DND-41 (cell line): Measurements from ENCODE around the gene CPA2.

Experiments
- ATAC-seq: fragments of 200-7000 bp; cut with Tn5 transposase; 3 replicates; pipeline ENCODE4 v1.9.1; 2021; ENCODE audit warnings: low read depth; ENCODE audit not compliant: insufficient read depth
- DNase-seq: peaks from one replicate; pipeline ENCODE4 v3.0.0-alpha.2; 2020
- H2AFZ ChIP-seq: 2 replicates; pipeline ENCODE4 v1.6.0; 2012; ENCODE audit warnings: low read depth, low read length
- H3K27ac ChIP-seq: 2 replicates; pipeline ENCODE4 v1.5.1; 2012; ENCODE audit warnings: low read length, inconsistent platforms
- H3K27me3 ChIP-seq: fragments of 200-600 bp; sonication (generic); 2 replicates; pipeline ENCODE4 v1.6.0; 2012; ENCODE audit warnings: low read length, mild to moderate bottlenecking, inconsistent platforms; ENCODE audit not compliant: insufficient read depth, poor library complexity
- H3K36me3 ChIP-seq: 2 replicates; pipeline ENCODE4 v1.5.1; 2012; ENCODE audit warnings: low read length, inconsistent platforms; ENCODE audit not compliant: insufficient read depth
- H3K4me1 ChIP-seq: 2 replicates; pipeline ENCODE4 v1.5.1; 2012; ENCODE audit warnings: mild to moderate bottlenecking, low read length; ENCODE audit not compliant: insufficient read depth
- H3K4me2 ChIP-seq: 2 replicates; pipeline ENCODE4 v1.6.0; 2012; ENCODE audit warnings: mild to moderate bottlenecking, moderate library complexity, low read length, inconsistent platforms; ENCODE audit not compliant: insufficient read depth
- H3K4me3 ChIP-seq, 2 experiments: fragments of 200-600 bp in 1 of 2; shearing (Covaris generic) in 1 of 2; 2 replicates each; pipeline ENCODE4 v1.5.1; 2012 to 2016; ENCODE audit warnings: inconsistent platforms in 2 of 2, low read length in 2 of 2, mild to moderate bottlenecking in 2 of 2, low read depth in 1 of 2, moderate library complexity in 1 of 2
- H3K79me2 ChIP-seq: 2 replicates; pipeline ENCODE4 v1.6.0; 2012; ENCODE audit warnings: low read length, inconsistent platforms; ENCODE audit not compliant: insufficient read depth
- H3K9ac ChIP-seq: 2 replicates; pipeline ENCODE4 v1.6.0; 2012; ENCODE audit warnings: low read depth, mild to moderate bottlenecking, inconsistent platforms, low read length, moderate library complexity
- H3K9me3 ChIP-seq: 2 replicates; pipeline ENCODE4 v1.5.1; 2012; ENCODE audit warnings: low read length, moderate library complexity, mild to moderate bottlenecking, inconsistent platforms; ENCODE audit not compliant: insufficient read depth, severe bottlenecking
- H4K20me1 ChIP-seq: 2 replicates; pipeline ENCODE4 v1.6.0; 2012; ENCODE audit warnings: low read length; ENCODE audit not compliant: insufficient read depth
- CTCF ChIP-seq: IDR thresholded peaks from 2 replicates; pipeline ENCODE4 v1.5.1; 2012; ENCODE audit warnings: borderline replicate concordance, low read length, moderate library complexity, mild to moderate bottlenecking; ENCODE audit not compliant: poor library complexity, severe bottlenecking; ENCODE audit errors: extremely low read depth
- EZH2 ChIP-seq: IDR thresholded peaks from 3 replicates; pipeline ENCODE4 v1.6.1; 2012; ENCODE audit warnings: borderline replicate concordance, low read depth, mild to moderate bottlenecking, moderate library complexity, low read length, inconsistent platforms; ENCODE audit not compliant: severe bottlenecking

Gene CPA2

GRCh38 chr7:130281260-130281659, 14.6 kb downstream of the CPA2 start:
- no peak overlapping the region for H3K27ac ChIP-seq
- H3K4me3 ChIP-seq: no peak overlapping the region
- H3K9ac ChIP-seq: no peak overlapping the region
- ATAC-seq: no peak
- H2AFZ ChIP-seq: no peak overlapping the region
- peaks cover 17% of the 10 kb centered on the region for H3K27me3 ChIP-seq
- H3K4me1 ChIP-seq: no peaks in the 10 kb centered on the region
- TF ChIP-seq CTCF: no peak
- H3K4me2 ChIP-seq: no peak overlapping the region
- DNase-seq: no peak
- no peaks in the 10 kb centered on the region for H3K79me2 ChIP-seq
- H4K20me1 ChIP-seq: no peaks in the 10 kb centered on the region
- H3K9me3 ChIP-seq: no peaks in the 10 kb centered on the region
- no peaks in the 10 kb centered on the region for H3K36me3 ChIP-seq

- H3K79me2 ChIP-seq: no peaks in the 10 kb centered on the region
- no peaks in the 10 kb centered on the region for H3K9me3 ChIP-seq
- H3K27ac ChIP-seq: no peak overlapping the region
- ATAC-seq (no peak), DNase-seq (no peak)
- TF ChIP-seq EZH2 (no peak), CTCF (no peak)
- H3K9ac ChIP-seq: no peak overlapping the region
- H3K4me1 ChIP-seq: no peaks in the 10 kb centered on the region
- H3K4me3 ChIP-seq: no peak overlapping the region
- H4K20me1 ChIP-seq: no peaks in the 10 kb centered on the region
- H2AFZ ChIP-seq: no peak overlapping the region
- peaks cover 4% of the 10 kb centered on the region for H3K27me3 ChIP-seq
- no peaks in the 10 kb centered on the region for H3K36me3 ChIP-seq
- no peak overlapping the region for H3K4me2 ChIP-seq
These were observed 20.2 kb downstream of the CPA2 start for GRCh38 chr7:130286881-130287280.

GRCh38 chr7:130288168-130288567, 21.5 kb downstream of the CPA2 start:
- ATAC-seq: no peak
- H3K4me2 ChIP-seq: no peak overlapping the region
- no peaks in the 10 kb centered on the region for H3K79me2 ChIP-seq
- TF ChIP-seq EZH2 (no peak), CTCF (no peak)
- no peak for DNase-seq
- H3K27ac ChIP-seq: no peak overlapping the region
- no peaks in the 10 kb centered on the region for H3K9me3 ChIP-seq
- H3K9ac ChIP-seq: no peak overlapping the region
- H4K20me1 ChIP-seq: no peaks in the 10 kb centered on the region
- H2AFZ ChIP-seq: no peak overlapping the region
- H3K27me3 ChIP-seq: peaks cover 4% of the 10 kb centered on the region
- no peaks in the 10 kb centered on the region for H3K4me1 ChIP-seq
- H3K4me3 ChIP-seq: no peak overlapping the region
- no peaks in the 10 kb centered on the region for H3K36me3 ChIP-seq

GRCh38 chr7:130288829-130289228, 22.2 kb downstream of the CPA2 start:
- TF ChIP-seq EZH2 (no peak), CTCF (no peak)
- Histone ChIP-seq H3K4me2 (no peak overlapping the region), H3K4me1 (no peaks in the 10 kb centered on the region), H3K27me3 (peaks cover 4% of the 10 kb centered on the region), H3K9ac (no peak overlapping the region), H4K20me1 (no peaks in the 10 kb centered on the region), H3K27ac (no peak overlapping the region), H3K79me2 (no peaks in the 10 kb centered on the region), H3K4me3 (no peak overlapping the region), H3K36me3 (no peaks in the 10 kb centered on the region), H3K9me3 (no peaks in the 10 kb centered on the region), H2AFZ (no peak overlapping the region)
- DNase-seq (no peak), ATAC-seq (no peak)
